ENCODE data around the gene LSAMP.
A peak's percentile ranks its signal among the peaks of the same experiment; 100 is the strongest.

The LSAMP gene

GRCh38 chr3:116200956-116201690 is 244.2 kb downstream of the LSAMP start:
- no peak overlapping the region for H3K56ac ChIP-seq (ENCODE audit: low read length)
- no peak overlapping the region for H4K5ac ChIP-seq (ENCODE audit: low read length)
- H3K4me3 ChIP-seq (ENCODE audit: low read length) = no peak overlapping the region
- H2BK120ac ChIP-seq (ENCODE audit: low read depth, low read length) = no peak overlapping the region
- H3K79me1 ChIP-seq (ENCODE audit: low read length) = no peaks in the 10 kb centered on the region
- H2BK5ac ChIP-seq (ENCODE audit: low read length) = no peak overlapping the region
- no peak overlapping the region for H2BK15ac ChIP-seq (replicated peaks; ENCODE audit: low read depth)
- no peaks in the 10 kb centered on the region for H3K27me3 ChIP-seq (ENCODE audit: insufficient read depth, low read length, poor library complexity)
- H3K4me2 ChIP-seq (ENCODE audit: low read length) = no peak overlapping the region
- H3K36me3 ChIP-seq (ENCODE audit: control insufficient read depth, insufficient read depth, low read length) = no peaks in the 10 kb centered on the region
- no peaks in the 10 kb centered on the region for H3K79me2 ChIP-seq (ENCODE audit: control insufficient read depth, insufficient read depth, low read length)
- no CpG with 5 or more reads among the region's 5 CpGs for WGBS (ENCODE audit: extremely low coverage, insufficient coverage, low lambda C conversion rate)
- H3K4ac ChIP-seq (ENCODE audit: low read depth, low read length) = no peak overlapping the region
- H3K4me1 ChIP-seq (ENCODE audit: control insufficient read depth, low read depth, low read length) = peaks cover 3% of the 10 kb centered on the region
- H3K27ac ChIP-seq (ENCODE audit: low read depth, low read length) = no peak overlapping the region
- H3K9ac ChIP-seq (ENCODE audit: low read length) = no peak overlapping the region
- H4K8ac ChIP-seq (ENCODE audit: low read depth, low read length) = no peak overlapping the region
- H2AK5ac ChIP-seq (ENCODE audit: low read length) = no peak overlapping the region
- H3K18ac ChIP-seq (ENCODE audit: low read length) = no peak overlapping the region
- no peak for DNase-seq
- no peak overlapping the region for H3K23ac ChIP-seq (ENCODE audit: low read length)

- Histone ChIP-seq H3K79me2 (ENCODE audit: control insufficient read depth, insufficient read depth, low read length) (no peaks in the 10 kb centered on the region), H3K36me3 (ENCODE audit: control insufficient read depth, insufficient read depth, low read length) (no peaks in the 10 kb centered on the region), H3K4me1 (ENCODE audit: control insufficient read depth, low read depth, low read length) (peaks cover 3% of the 10 kb centered on the region), H3K9ac (ENCODE audit: low read length) (no peak overlapping the region), H3K27ac (ENCODE audit: low read depth, low read length) (no peak overlapping the region), H3K79me1 (ENCODE audit: low read length) (no peaks in the 10 kb centered on the region), H3K56ac (ENCODE audit: low read length) (no peak overlapping the region), H2AK5ac (ENCODE audit: low read length) (no peak overlapping the region), H3K27me3 (ENCODE audit: insufficient read depth, low read length, poor library complexity) (no peaks in the 10 kb centered on the region), H4K5ac (ENCODE audit: low read length) (no peak overlapping the region), H2BK15ac (replicated peaks; ENCODE audit: low read depth) (no peak overlapping the region), H3K4me3 (ENCODE audit: low read length) (no peak overlapping the region), H4K8ac (ENCODE audit: low read depth, low read length) (no peak overlapping the region), H3K18ac (ENCODE audit: low read length) (no peak overlapping the region), H3K4ac (ENCODE audit: low read depth, low read length) (no peak overlapping the region), H2BK5ac (ENCODE audit: low read length) (no peak overlapping the region), H3K23ac (ENCODE audit: low read length) (no peak overlapping the region), H2BK120ac (ENCODE audit: low read depth, low read length) (no peak overlapping the region), H3K4me2 (ENCODE audit: low read length) (no peak overlapping the region)
- DNase-seq = no peak
- no CpG with 5 or more reads among the region's 2 CpGs for WGBS (ENCODE audit: extremely low coverage, insufficient coverage, low lambda C conversion rate)
Observed at GRCh38 chr3:116199063-116199462, 246.2 kb downstream of the LSAMP start.

DNA sequence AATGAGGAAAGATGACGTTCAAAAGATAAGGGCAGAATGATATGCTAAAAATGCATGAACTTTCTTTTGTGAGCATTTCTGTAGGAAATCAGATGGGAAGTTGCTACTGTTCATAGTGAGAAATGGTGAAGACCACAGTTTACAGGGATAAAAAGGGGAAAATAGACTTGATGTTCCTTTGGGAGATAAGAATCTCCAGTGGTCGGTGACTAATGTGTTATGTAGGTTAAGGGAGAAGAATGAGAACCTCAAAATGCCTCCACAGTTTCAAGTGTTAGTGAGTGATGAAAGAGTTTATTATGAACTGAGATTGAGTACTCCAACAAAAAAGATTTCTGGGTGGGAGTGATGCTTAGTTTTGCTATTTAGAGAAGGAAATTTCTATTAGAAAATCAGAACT is 247.2 kb downstream of the LSAMP start:
- Histone ChIP-seq H2BK15ac (replicated peaks; ENCODE audit: low read depth) (no peak overlapping the region), H3K23ac (ENCODE audit: low read length) (no peak overlapping the region), H2AK5ac (ENCODE audit: low read length) (no peak overlapping the region), H2BK5ac (ENCODE audit: low read length) (no peak overlapping the region), H4K5ac (ENCODE audit: low read length) (no peak overlapping the region), H3K79me2 (ENCODE audit: control insufficient read depth, insufficient read depth, low read length) (no peaks in the 10 kb centered on the region), H3K4ac (ENCODE audit: low read depth, low read length) (no peak overlapping the region), H2BK120ac (ENCODE audit: low read depth, low read length) (no peak overlapping the region), H3K36me3 (ENCODE audit: control insufficient read depth, insufficient read depth, low read length) (no peaks in the 10 kb centered on the region), H3K79me1 (ENCODE audit: low read length) (no peaks in the 10 kb centered on the region), H3K56ac (ENCODE audit: low read length) (no peak overlapping the region), H4K8ac (ENCODE audit: low read depth, low read length) (no peak overlapping the region), H3K9ac (ENCODE audit: low read length) (no peak overlapping the region), H3K4me2 (ENCODE audit: low read length) (no peak overlapping the region), H3K4me3 (ENCODE audit: low read length) (no peak overlapping the region), H3K27ac (ENCODE audit: low read depth, low read length) (no peak overlapping the region), H3K4me1 (ENCODE audit: control insufficient read depth, low read depth, low read length) (peaks cover 3% of the 10 kb centered on the region), H3K18ac (ENCODE audit: low read length) (no peak overlapping the region), H3K27me3 (ENCODE audit: insufficient read depth, low read length, poor library complexity) (no peaks in the 10 kb centered on the region)
- DNase-seq = peak; percentile 8
- no CpG with 5 or more reads among the region's 2 CpGs for WGBS (ENCODE audit: extremely low coverage, insufficient coverage, low lambda C conversion rate)

GRCh38 chr3:116192464-116192863 is 252.8 kb downstream of the LSAMP start:
- Histone ChIP-seq H2BK15ac (replicated peaks; ENCODE audit: low read depth) (no peak overlapping the region), H3K79me1 (ENCODE audit: low read length) (no peaks in the 10 kb centered on the region), H3K4me2 (ENCODE audit: low read length) (no peak overlapping the region), H3K27ac (ENCODE audit: low read depth, low read length) (no peak overlapping the region), H3K4me1 (ENCODE audit: control insufficient read depth, low read depth, low read length) (no peaks in the 10 kb centered on the region), H3K36me3 (ENCODE audit: control insufficient read depth, insufficient read depth, low read length) (no peaks in the 10 kb centered on the region), H2BK120ac (ENCODE audit: low read depth, low read length) (no peak overlapping the region), H3K9ac (ENCODE audit: low read length) (no peak overlapping the region), H3K18ac (ENCODE audit: low read length) (no peak overlapping the region), H3K4me3 (ENCODE audit: low read length) (no peak overlapping the region), H4K8ac (ENCODE audit: low read depth, low read length) (no peak overlapping the region), H2BK5ac (ENCODE audit: low read length) (no peak overlapping the region), H4K5ac (ENCODE audit: low read length) (no peak overlapping the region), H3K56ac (ENCODE audit: low read length) (no peak overlapping the region), H3K4ac (ENCODE audit: low read depth, low read length) (no peak overlapping the region), H3K23ac (ENCODE audit: low read length) (no peak overlapping the region), H3K27me3 (ENCODE audit: insufficient read depth, low read length, poor library complexity) (no peaks in the 10 kb centered on the region), H2AK5ac (ENCODE audit: low read length) (no peak overlapping the region), H3K79me2 (ENCODE audit: control insufficient read depth, insufficient read depth, low read length) (no peaks in the 10 kb centered on the region)
- no peak for DNase-seq
- no CpG with 5 or more reads among the region's 1 CpG for WGBS (ENCODE audit: extremely low coverage, insufficient coverage, low lambda C conversion rate)

DNA sequence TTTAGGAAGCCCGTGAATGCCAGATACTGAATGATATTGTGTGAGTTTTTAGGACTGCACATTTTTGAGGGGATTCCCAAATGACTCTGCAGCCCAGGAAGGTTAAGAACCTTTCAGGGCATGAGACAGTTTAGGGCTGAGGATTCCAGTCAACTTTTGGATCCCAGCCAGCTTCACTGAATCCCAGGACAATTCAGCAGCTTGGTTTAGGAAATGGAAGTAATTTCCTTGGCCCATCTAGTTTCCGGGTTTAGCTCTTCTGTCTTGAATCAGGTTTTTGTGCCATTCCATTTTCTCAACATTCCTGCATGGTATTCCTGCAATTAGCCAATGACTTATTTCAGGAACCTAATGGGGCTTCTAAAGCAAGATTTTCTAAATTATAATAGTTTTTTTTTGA is 253.9 kb downstream of the LSAMP start:
- Histone ChIP-seq H2BK120ac (ENCODE audit: low read depth, low read length) (no peak overlapping the region), H3K56ac (ENCODE audit: low read length) (no peak overlapping the region), H4K5ac (ENCODE audit: low read length) (no peak overlapping the region), H3K4me3 (ENCODE audit: low read length) (no peak overlapping the region), H2BK15ac (replicated peaks; ENCODE audit: low read depth) (no peak overlapping the region), H3K79me1 (ENCODE audit: low read length) (no peaks in the 10 kb centered on the region), H3K9ac (ENCODE audit: low read length) (no peak overlapping the region), H2AK5ac (ENCODE audit: low read length) (no peak overlapping the region), H3K27me3 (ENCODE audit: insufficient read depth, low read length, poor library complexity) (no peaks in the 10 kb centered on the region), H3K79me2 (ENCODE audit: control insufficient read depth, insufficient read depth, low read length) (no peaks in the 10 kb centered on the region), H2BK5ac (ENCODE audit: low read length) (no peak overlapping the region), H3K18ac (ENCODE audit: low read length) (no peak overlapping the region), H3K4me1 (ENCODE audit: control insufficient read depth, low read depth, low read length) (no peaks in the 10 kb centered on the region), H4K8ac (ENCODE audit: low read depth, low read length) (no peak overlapping the region), H3K36me3 (ENCODE audit: control insufficient read depth, insufficient read depth, low read length) (no peaks in the 10 kb centered on the region), H3K23ac (ENCODE audit: low read length) (no peak overlapping the region), H3K27ac (ENCODE audit: low read depth, low read length) (no peak overlapping the region), H3K4me2 (ENCODE audit: low read length) (no peak overlapping the region), H3K4ac (ENCODE audit: low read depth, low read length) (no peak overlapping the region)
- no peak for DNase-seq
- no CpG with 5 or more reads among the region's 2 CpGs for WGBS (ENCODE audit: extremely low coverage, insufficient coverage, low lambda C conversion rate)

DNA sequence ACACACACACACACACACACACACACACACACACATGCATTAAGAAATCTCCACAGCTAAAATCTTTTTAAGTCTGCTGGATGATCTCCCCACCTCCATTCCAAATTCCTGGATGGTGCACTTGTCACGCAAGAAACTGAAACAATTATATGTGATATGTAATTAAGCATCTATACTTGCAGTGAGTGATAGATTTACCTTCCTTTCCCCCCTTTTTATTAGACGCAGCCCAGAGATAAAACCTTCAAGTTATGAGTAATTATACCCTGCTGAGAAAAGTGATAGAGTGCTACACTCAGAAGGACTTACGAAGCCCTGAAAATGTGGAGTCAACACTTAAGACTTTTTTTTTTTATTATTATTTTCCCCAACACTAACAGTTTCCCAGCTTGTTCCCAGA is 255.2 kb downstream of the LSAMP start:
- no CpG with 5 or more reads among the region's 3 CpGs for WGBS (ENCODE audit: extremely low coverage, insufficient coverage, low lambda C conversion rate)
- Histone ChIP-seq H3K27me3 (ENCODE audit: insufficient read depth, low read length, poor library complexity) (no peaks in the 10 kb centered on the region), H3K9ac (ENCODE audit: low read length) (no peak overlapping the region), H3K27ac (ENCODE audit: low read depth, low read length) (no peak overlapping the region), H3K79me2 (ENCODE audit: control insufficient read depth, insufficient read depth, low read length) (no peaks in the 10 kb centered on the region), H3K79me1 (ENCODE audit: low read length) (no peaks in the 10 kb centered on the region), H3K4me1 (ENCODE audit: control insufficient read depth, low read depth, low read length) (no peaks in the 10 kb centered on the region), H3K36me3 (ENCODE audit: control insufficient read depth, insufficient read depth, low read length) (no peaks in the 10 kb centered on the region), H2BK120ac (ENCODE audit: low read depth, low read length) (no peak overlapping the region), H2AK5ac (ENCODE audit: low read length) (no peak overlapping the region), H4K8ac (ENCODE audit: low read depth, low read length) (no peak overlapping the region), H2BK5ac (ENCODE audit: low read length) (no peak overlapping the region), H3K56ac (ENCODE audit: low read length) (no peak overlapping the region), H3K18ac (ENCODE audit: low read length) (no peak overlapping the region), H2BK15ac (replicated peaks; ENCODE audit: low read depth) (no peak overlapping the region), H4K5ac (ENCODE audit: low read length) (no peak overlapping the region), H3K4ac (ENCODE audit: low read depth, low read length) (no peak overlapping the region), H3K23ac (ENCODE audit: low read length) (no peak overlapping the region), H3K4me3 (ENCODE audit: low read length) (no peak overlapping the region), H3K4me2 (ENCODE audit: low read length) (no peak overlapping the region)
- DNase-seq = no peak

Measured in mesendoderm (in vitro differentiated cells).